SK-N-SH (cell line): ENCODE results near the gene FAM209B. TPM values are rescaled to one million over a fixed set of nuclear protein-coding genes. Genes with fewer than 3 reads are reported as not detected.
A peak's percentile ranks its signal among the peaks of the same experiment; 100 is the strongest.

ENCODE experiments used
- CTCF ChIA-PET: fragments of 300-600, 350-600 bp; formaldehyde crosslinking; extraction: SDS; loops from one replicate; lab custom pipeline; 2021; lab: Yijun Ruan, JAX
- POLR2A ChIA-PET: fragments of 350-600 bp; sonication (Branson Sonifier 250); formaldehyde crosslinking; extraction: SDS; loops from one replicate; lab custom pipeline; 2020; ENCODE audit warnings: antibody characterized with exemption, inconsistent platforms; lab: Yijun Ruan, JAX
- DNase-seq: peaks from one replicate; pipeline ENCODE4 v3.0.0; 2012
- H2AFZ ChIP-seq: fragments of 200-600 bp; sonication (generic); 2 replicates; pipeline ENCODE4 v1.8.1; 2016; ENCODE audit warnings: antibody characterized with exemption, mild to moderate bottlenecking, low read depth
- H3F3A ChIP-seq: fragments of 200-600 bp; sonication (generic); replicated peaks from 2 replicates; pipeline ENCODE3; 2016; ENCODE audit warnings: antibody characterized with exemption, mild to moderate bottlenecking; ENCODE audit not compliant: insufficient read depth
- H3K27ac ChIP-seq, 2 experiments: fragments of 200-500 bp in 1 of 2; fragments of 200-600 bp in 1 of 2; sonication (Bioruptor generic) in 1 of 2; sonication (generic), shearing (Covaris generic) in 1 of 2; 2 replicates each; pipeline versions ENCODE4 v1.5.1 to v1.6.1; 2014 to 2016; ENCODE audit warnings: low read depth in 2 of 2, inconsistent platforms in 1 of 2, low read length in 1 of 2, mild to moderate bottlenecking in 1 of 2, mixed read lengths in 1 of 2
- H3K27me3 ChIP-seq: fragments of 200-600 bp; sonication (generic), shearing (Covaris generic); 2 replicates; pipeline ENCODE4 v1.6.1; 2016; ENCODE audit warnings: mixed run types; ENCODE audit not compliant: insufficient read depth
- H3K36me3 ChIP-seq, 2 experiments: fragments of 200-500 bp in 1 of 2; fragments of 200-600 bp in 1 of 2; sonication (Bioruptor generic) in 1 of 2; sonication (generic) in 1 of 2; replicated peaks in 1 of 2; 2 replicates each; pipeline versions ENCODE3 to v1.5.1; 2014 to 2016; ENCODE audit warnings: low read length in 1 of 2, mild to moderate bottlenecking in 1 of 2; ENCODE audit not compliant: insufficient read depth in 2 of 2, control insufficient read depth in 1 of 2
- H3K4me1 ChIP-seq, 2 experiments: fragments of 200-500 bp in 1 of 2; fragments of 200-600 bp in 1 of 2; sonication (Bioruptor generic) in 1 of 2; sonication (generic), shearing (Covaris generic) in 1 of 2; 2 replicates each; pipeline versions ENCODE4 v1.5.1 to v1.6.1; 2014 to 2016; ENCODE audit warnings: low read depth in 1 of 2, low read length in 1 of 2, mixed run types in 1 of 2; ENCODE audit not compliant: insufficient read depth in 2 of 2, control insufficient read depth in 1 of 2
- H3K4me2 ChIP-seq: fragments of 200-600 bp; sonication (generic), shearing (Covaris generic); 2 replicates; pipeline ENCODE4 v1.6.1; 2017; ENCODE audit warnings: mixed run types
- H3K4me3 ChIP-seq, 2 experiments: fragments of 200-500 bp in 1 of 2; fragments of 200-600 bp in 1 of 2; sonication (Bioruptor generic) in 1 of 2; sonication (generic), shearing (Covaris generic) in 1 of 2; 2 replicates each; pipeline versions ENCODE4 v1.5.1 to v1.8.1; 2014 to 2016; ENCODE audit warnings: low read depth in 2 of 2, inconsistent platforms in 1 of 2, low read length in 1 of 2, mild to moderate bottlenecking in 1 of 2, mixed read lengths in 1 of 2, moderate library complexity in 1 of 2
- H3K79me2 ChIP-seq: fragments of 200-600 bp; sonication (generic); 2 replicates; pipeline ENCODE4 v1.8.1; 2017; ENCODE audit warnings: mild to moderate bottlenecking; ENCODE audit not compliant: insufficient read depth
- H3K9ac ChIP-seq: fragments of 200-600 bp; sonication (generic); 2 replicates; pipeline ENCODE4 v1.6.1; 2017; ENCODE audit warnings: mixed run types
- H3K9me2 ChIP-seq: fragments of 200-600 bp; sonication (generic); 2 replicates; pipeline ENCODE4 v1.6.1; 2017; ENCODE audit warnings: mixed run types
- H3K9me3 ChIP-seq: fragments of 200-600 bp; sonication (generic); 2 replicates; pipeline ENCODE4 v1.6.1; 2017; ENCODE audit warnings: mixed run types, mild to moderate bottlenecking, moderate library complexity
- H4K20me1 ChIP-seq: fragments of 200-600 bp; sonication (generic); 2 replicates; pipeline ENCODE4 v1.6.1; 2017; ENCODE audit warnings: mild to moderate bottlenecking, mixed run types; ENCODE audit not compliant: insufficient read depth
- CTCF ChIP-seq: fragments of 200-600 bp; sonication (generic); IDR thresholded peaks from 2 replicates; pipeline ENCODE4 v1.6.1; 2017; ENCODE audit warnings: antibody characterized with exemption, mild to moderate bottlenecking, moderate library complexity
- ELF1 ChIP-seq: IDR thresholded peaks from 2 replicates; pipeline ENCODE4 v1.4.0; 2012
- EP300 ChIP-seq, 2 experiments: IDR thresholded peaks; 2 replicates each; pipeline versions ENCODE4 v1.4.0 to v1.6.1; 2012; ENCODE audit warnings: borderline replicate concordance in 1 of 2, low read depth in 1 of 2, low read length in 1 of 2
- FOSL2 ChIP-seq: IDR thresholded peaks from 2 replicates; pipeline ENCODE4 v1.4.0; 2012; ENCODE audit warnings: low read depth, mild to moderate bottlenecking, moderate library complexity, borderline replicate concordance
- FOXJ3 ChIP-seq: sonication (generic); formaldehyde crosslinking; IDR thresholded peaks from 2 replicates; pipeline ENCODE4 v1.5.1; 2020; ENCODE audit warnings: mild to moderate bottlenecking, missing genetic modification reagents
- IRF3 ChIP-seq: fragments of 150-350 bp; IDR thresholded peaks from 2 replicates; pipeline ENCODE4 v1.6.1; 2016; ENCODE audit warnings: mild to moderate bottlenecking, low read depth, low read length
- MAX ChIP-seq: IDR thresholded peaks from 2 replicates; pipeline ENCODE4 v1.4.0; 2012; ENCODE audit warnings: low read depth
- MXI1 ChIP-seq: IDR thresholded peaks from 2 replicates; pipeline ENCODE4 v1.6.1; 2012; ENCODE audit warnings: mild to moderate bottlenecking, low read depth, low read length, improper control_type of control experiment
- NFIC ChIP-seq: IDR thresholded peaks from 2 replicates; pipeline ENCODE4 v1.4.0; 2012; ENCODE audit warnings: borderline replicate concordance
- RAD21 ChIP-seq: IDR thresholded peaks from 2 replicates; pipeline ENCODE4 v1.6.1; 2012; ENCODE audit warnings: mild to moderate bottlenecking, low read length
- SIN3A ChIP-seq: IDR thresholded peaks from 2 replicates; pipeline ENCODE4 v1.6.1; 2012; ENCODE audit warnings: low read depth, mild to moderate bottlenecking, low read length, moderate library complexity, borderline replicate concordance
- TCF12 ChIP-seq: IDR thresholded peaks from 2 replicates; pipeline ENCODE4 v1.4.0; 2012
- TEAD4 ChIP-seq: IDR thresholded peaks from 2 replicates; pipeline ENCODE4 v1.4.0; 2012; ENCODE audit warnings: mild to moderate bottlenecking, borderline replicate concordance; ENCODE audit not compliant: insufficient read depth
- USF2 ChIP-seq: fragments of 150-350 bp; IDR thresholded peaks from 2 replicates; pipeline ENCODE4 v1.6.1; 2017; ENCODE audit warnings: antibody characterized with exemption, low read length, low read depth, borderline replicate concordance
- YY1 ChIP-seq: IDR thresholded peaks from 2 replicates; pipeline ENCODE4 v1.4.0; 2012; ENCODE audit warnings: low read depth, mild to moderate bottlenecking
- WGBS: methylation state at CpG from one replicate; pipeline ENCODE4 v1.1.6; 2017; ENCODE audit warnings: low lambda C conversion rate; 5-methylcytosine and 5-hydroxymethylcytosine counted together
- polyA plus RNA-seq, 3 experiments: library from polyadenylated mRNA; depleted of rRNA; stranded (reverse); fragments of >200 nt; gene quantifications; 2 replicates each; pipeline ENCODE4 v1.2.3, GENCODE V29; 2012

FAM209B gene
- polyA plus RNA-seq, 1 of the 3 experiments (the other 2 are of a cell fraction): not detected

GRCh38 chr20:56503916-56504315, 29.1 kb upstream of the FAM209B start:
- no peak for DNase-seq
- H3K9ac ChIP-seq: no peak overlapping the region
- ChIA-PET POLR2A (no interaction called here), CTCF (interaction anchor here (0.8 kb wide), 1 partner anchor 10 kb away, joined by 4 read pairs; no protein-coding TSS in a partner anchor)
- no peaks in the 10 kb centered on the region for H3K9me3 ChIP-seq
- H3K27me3 ChIP-seq: no peaks in the 10 kb centered on the region
- no peak overlapping the region for H3K4me3 ChIP-seq
- H2AFZ ChIP-seq: no peak overlapping the region
- no peaks in the 10 kb centered on the region for H3K4me1 ChIP-seq
- H3K79me2 ChIP-seq: peaks cover 23% of the 10 kb centered on the region
- H3K4me2 ChIP-seq: no peak overlapping the region
- H3F3A ChIP-seq: no peaks in the 10 kb centered on the region
- WGBS: 95% methylated on average over 6 of the region's 8 CpGs
- no peaks in the 10 kb centered on the region for H3K9me2 ChIP-seq
- TF ChIP-seq TCF12 (no peak), NFIC (no peak), USF2 (no peak), MXI1 (no peak), YY1 (no peak), EP300 (IDR thresholded peaks at IDR 0.05; ENCODE audit: borderline replicate concordance in 1 of 2, low read depth in 1 of 2, low read length in 1 of 2) (no peak), FOSL2 (no peak)
- H4K20me1 ChIP-seq: no peaks in the 10 kb centered on the region
- peaks cover 15 to 22% of the 10 kb centered on the region in 2 experiments for H3K36me3 ChIP-seq
- no peak overlapping the region for H3K27ac ChIP-seq

- CTCF ChIA-PET: interaction anchor here (1.3 kb wide), 1 partner anchor 10 kb away, joined by 4 read pairs; no protein-coding TSS in a partner anchor
- WGBS: 91% methylated on average over 9 of the region's 9 CpGs
- TF ChIP-seq MAX: no peak
- TF ChIP-seq TCF12: no peak
- TF ChIP-seq TEAD4: no peak
- no peak for TF ChIP-seq SIN3A
- no peak for TF ChIP-seq NFIC
- TF ChIP-seq RAD21: 0 out of 2 replicates have a peak, but pooled peaks have one; percentile 15
- no peak for TF ChIP-seq ELF1
- no peak for TF ChIP-seq IRF3
- no peak for TF ChIP-seq FOXJ3 (CRISPR knock-in tag)
- no peak for TF ChIP-seq YY1
- peak; percentile 58 for TF ChIP-seq CTCF
These were observed 28.6 kb upstream of the FAM209B start for GRCh38 chr20:56504373-56505005.

More at GRCh38 chr20:56504373-56505005, 28.6 kb upstream of the FAM209B start:
- Histone ChIP-seq H2AFZ (no peak overlapping the region), H4K20me1 (no peaks in the 10 kb centered on the region), H3F3A (no peaks in the 10 kb centered on the region), H3K9ac (no peak overlapping the region), H3K4me3 (peak overlapping the region in 1 of 2 experiments; percentile 13; a peak in 1 of 4 replicates), H3K9me3 (no peaks in the 10 kb centered on the region), H3K27ac (no peak overlapping the region), H3K9me2 (no peaks in the 10 kb centered on the region), H3K4me1 (no peaks in the 10 kb centered on the region), H3K27me3 (no peaks in the 10 kb centered on the region), H3K79me2 (peaks cover 23% of the 10 kb centered on the region), H3K36me3 (peaks cover 15 to 22% of the 10 kb centered on the region in 2 experiments), H3K4me2 (no peak overlapping the region)
- peak; percentile 48 for DNase-seq
- POLR2A ChIA-PET: no interaction called here
